SU-DHL-6 (cell line): ENCODE measurements around the gene GLS.

Source experiments
- H2AFZ ChIP-seq: fragments of 200-600 bp; sonication (generic); 2 replicates; pipeline ENCODE4 v1.6.1; 2014; ENCODE audit warnings: low read depth, mild to moderate bottlenecking, moderate library complexity, mixed read lengths, antibody characterized with exemption, low read length; ENCODE audit not compliant: severe bottlenecking
- H3F3A ChIP-seq: fragments of 200-600 bp; shearing (Covaris generic); 2 replicates; pipeline ENCODE4 v1.6.0; 2016; ENCODE audit warnings: antibody characterized with exemption, mild to moderate bottlenecking; ENCODE audit not compliant: insufficient read depth
- H3K27ac ChIP-seq: fragments of 200-600 bp; sonication (generic); 2 replicates; pipeline ENCODE4 v1.5.1; 2016; ENCODE audit warnings: low read depth, mild to moderate bottlenecking, low read length, moderate library complexity, mixed read lengths
- H3K27me3 ChIP-seq: fragments of 200-600 bp; sonication (generic), shearing (Covaris generic); 2 replicates; pipeline ENCODE4 v1.6.0; 2014; ENCODE audit warnings: mild to moderate bottlenecking, low read length
- H3K36me3 ChIP-seq: fragments of 200-600 bp; sonication (generic); 2 replicates; pipeline ENCODE4 v1.6.1; 2014; ENCODE audit warnings: mild to moderate bottlenecking, low read length, mixed read lengths
- H3K4me2 ChIP-seq: fragments of 300-600, 200-600 bp; shearing (Covaris generic), sonication (generic); 2 replicates; pipeline ENCODE4 v1.6.0; 2014; ENCODE audit warnings: low read length, low read depth, mild to moderate bottlenecking; ENCODE audit not compliant: poor library complexity, severe bottlenecking
- H3K4me3 ChIP-seq: fragments of 200-600 bp; sonication (generic); 2 replicates; pipeline ENCODE4 v1.5.1; 2014; ENCODE audit warnings: antibody characterized with exemption, low read length, mild to moderate bottlenecking, mixed read lengths; ENCODE audit not compliant: insufficient read depth, poor library complexity, severe bottlenecking
- H3K79me2 ChIP-seq: fragments of 200-600 bp; sonication (generic); 2 replicates; pipeline ENCODE4 v1.6.1; 2014; ENCODE audit warnings: mild to moderate bottlenecking, low read length, moderate library complexity; ENCODE audit not compliant: insufficient read depth
- H3K9ac ChIP-seq: fragments of 200-600 bp; sonication (generic); 2 replicates; pipeline ENCODE4 v1.7.0; 2014; ENCODE audit warnings: mild to moderate bottlenecking, low read length
- H3K9me2 ChIP-seq: fragments of 200-600 bp; sonication (generic); replicated peaks from 2 replicates; pipeline ENCODE4 v1.6.1; 2014; ENCODE audit warnings: low read length; ENCODE audit not compliant: insufficient read depth
- H3K9me3 ChIP-seq: fragments of 200-600 bp; sonication (generic); 2 replicates; pipeline ENCODE4 v1.6.1; 2014; ENCODE audit warnings: low read length, mixed read lengths; ENCODE audit not compliant: insufficient read depth
- H4K20me1 ChIP-seq: fragments of 200-600 bp; sonication (generic); 2 replicates; pipeline ENCODE4 v1.6.1; 2014; ENCODE audit warnings: low read depth, mild to moderate bottlenecking, antibody characterized with exemption, low read length, moderate library complexity, mixed read lengths
- EZH2phosphoT487 ChIP-seq: fragments of 200-600 bp; sonication (generic), shearing (Covaris generic); conservative IDR thresholded peaks from 2 replicates; pipeline ENCODE4 v1.6.1; 2018; ENCODE audit warnings: mild to moderate bottlenecking, antibody characterized with exemption, low read length, moderate library complexity, mixed read lengths
- TF ChIP-seq, protein P1 (sequence below): fragments of 200-600 bp; sonication (generic); IDR thresholded peaks from one replicate; pipeline ENCODE4 v1.5.1; 2017; ENCODE audit warnings: antibody characterized with exemption, mild to moderate bottlenecking, low read length, moderate library complexity; ENCODE audit not compliant: insufficient read depth, poor library complexity, severe bottlenecking

Gene GLS

DNA sequence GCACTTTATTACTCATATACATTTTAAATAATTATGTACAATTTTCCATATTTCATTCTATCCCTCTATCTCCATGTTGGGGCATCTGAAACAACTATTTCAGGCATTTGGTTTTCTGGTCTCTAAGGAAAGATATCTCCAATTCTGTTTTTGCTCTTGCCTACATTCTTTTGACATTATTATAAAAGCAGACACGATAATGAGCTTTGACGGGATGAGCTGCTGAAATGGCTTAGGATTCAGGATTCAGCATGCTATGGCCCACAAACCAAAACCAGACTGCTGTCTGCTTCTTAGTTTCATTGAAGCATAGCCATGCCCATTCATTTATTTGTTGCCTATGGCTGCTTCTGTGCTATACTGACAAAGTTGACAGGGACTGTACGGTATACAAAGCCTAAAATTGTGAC lies 42.7 kb upstream of the GLS start:
- TF ChIP-seq, protein P1, sequence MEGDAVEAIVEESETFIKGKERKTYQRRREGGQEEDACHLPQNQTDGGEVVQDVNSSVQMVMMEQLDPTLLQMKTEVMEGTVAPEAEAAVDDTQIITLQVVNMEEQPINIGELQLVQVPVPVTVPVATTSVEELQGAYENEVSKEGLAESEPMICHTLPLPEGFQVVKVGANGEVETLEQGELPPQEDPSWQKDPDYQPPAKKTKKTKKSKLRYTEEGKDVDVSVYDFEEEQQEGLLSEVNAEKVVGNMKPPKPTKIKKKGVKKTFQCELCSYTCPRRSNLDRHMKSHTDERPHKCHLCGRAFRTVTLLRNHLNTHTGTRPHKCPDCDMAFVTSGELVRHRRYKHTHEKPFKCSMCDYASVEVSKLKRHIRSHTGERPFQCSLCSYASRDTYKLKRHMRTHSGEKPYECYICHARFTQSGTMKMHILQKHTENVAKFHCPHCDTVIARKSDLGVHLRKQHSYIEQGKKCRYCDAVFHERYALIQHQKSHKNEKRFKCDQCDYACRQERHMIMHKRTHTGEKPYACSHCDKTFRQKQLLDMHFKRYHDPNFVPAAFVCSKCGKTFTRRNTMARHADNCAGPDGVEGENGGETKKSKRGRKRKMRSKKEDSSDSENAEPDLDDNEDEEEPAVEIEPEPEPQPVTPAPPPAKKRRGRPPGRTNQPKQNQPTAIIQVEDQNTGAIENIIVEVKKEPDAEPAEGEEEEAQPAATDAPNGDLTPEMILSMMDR, result no peak
- TF ChIP-seq EZH2phosphoT487, result no peak
- no peaks in the 10 kb centered on the region for H3K36me3 ChIP-seq
- H3K4me2 ChIP-seq, result no peak overlapping the region
- no peaks in the 10 kb centered on the region for H4K20me1 ChIP-seq
- no peak overlapping the region for H3K27ac ChIP-seq
- H3K9me2 ChIP-seq, result no peaks in the 10 kb centered on the region
- H3K4me3 ChIP-seq, result no peak overlapping the region
- H3K79me2 ChIP-seq, result no peaks in the 10 kb centered on the region
- H3K9me3 ChIP-seq, result no peaks in the 10 kb centered on the region
- H3F3A ChIP-seq, result no peaks in the 10 kb centered on the region
- H3K9ac ChIP-seq, result no peak overlapping the region
- H3K27me3 ChIP-seq, result no peaks in the 10 kb centered on the region
- H2AFZ ChIP-seq, result no peak overlapping the region

- Histone ChIP-seq H2AFZ (no peak overlapping the region), H3K9ac (no peak overlapping the region), H3K4me2 (no peak overlapping the region), H3K9me3 (no peaks in the 10 kb centered on the region), H4K20me1 (no peaks in the 10 kb centered on the region), H3K36me3 (no peaks in the 10 kb centered on the region), H3K27ac (no peak overlapping the region), H3K4me3 (no peak overlapping the region), H3K79me2 (no peaks in the 10 kb centered on the region), H3K9me2 (no peaks in the 10 kb centered on the region), H3F3A (no peaks in the 10 kb centered on the region), H3K27me3 (no peaks in the 10 kb centered on the region)
- TF ChIP-seq, protein P1, result no peak
- no peak for TF ChIP-seq EZH2phosphoT487
Observed at GRCh38 chr2:190838492-190838910, 42.1 kb upstream of the GLS start.

DNA sequence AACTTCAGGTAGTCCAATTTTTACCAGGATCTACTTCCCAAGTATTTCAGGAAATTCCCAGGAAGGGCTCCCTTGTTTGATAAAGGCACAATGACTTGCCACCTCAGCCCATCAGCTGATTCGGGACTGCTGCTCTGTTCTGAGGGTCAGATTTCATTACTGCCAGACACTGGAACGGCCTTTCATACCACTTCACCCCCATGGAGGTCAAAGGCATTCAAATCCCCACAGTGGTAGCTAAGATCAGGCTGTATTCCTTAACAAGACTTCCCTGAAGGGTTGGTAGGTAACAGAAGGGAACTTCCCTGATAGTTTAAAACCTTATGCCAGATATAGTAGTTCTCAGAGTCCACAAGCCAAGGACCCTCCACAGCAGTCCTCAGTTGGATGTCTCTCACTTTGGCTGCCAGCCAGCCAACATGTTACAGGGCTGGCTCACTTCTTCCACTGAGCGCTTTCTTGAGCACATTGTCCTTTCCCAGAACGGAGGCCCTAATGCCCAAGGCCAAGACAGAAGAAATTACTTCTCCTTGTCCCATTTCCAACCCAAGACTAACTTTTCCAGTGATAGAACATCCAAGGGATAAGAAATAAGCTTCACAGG lies 40.0 kb upstream of the GLS start:
- Histone ChIP-seq H4K20me1 (no peaks in the 10 kb centered on the region), H3K9me2 (no peaks in the 10 kb centered on the region), H2AFZ (no peak overlapping the region), H3K36me3 (no peaks in the 10 kb centered on the region), H3K9ac (no peak overlapping the region), H3K4me2 (no peak overlapping the region), H3K27ac (no peak overlapping the region), H3K79me2 (no peaks in the 10 kb centered on the region), H3F3A (no peaks in the 10 kb centered on the region), H3K9me3 (no peaks in the 10 kb centered on the region), H3K4me3 (no peak overlapping the region), H3K27me3 (no peaks in the 10 kb centered on the region)
- TF ChIP-seq, protein P1, result no peak
- no peak for TF ChIP-seq EZH2phosphoT487
